DMS153 (cell line): ENCODE data around the gene TUBGCP5.

ENCODE experiments used
- DNase-seq: peaks from one replicate; lab custom pipeline; 2025; lab: John Stamatoyannopoulos, UW

The TUBGCP5 gene

GRCh38 chr15:22978691-22979237 is 60.6 kb downstream of the TUBGCP5 start:
- no peak for DNase-seq

- no peak for DNase-seq
These were observed 64.6 kb downstream of the TUBGCP5 start for GRCh38 chr15:22974745-22975144.

- DNase-seq, result no peak
These were observed 65.4 kb downstream of the TUBGCP5 start for GRCh38 chr15:22973987-22974386.

GRCh38 chr15:22973286-22973685 is 66.1 kb downstream of the TUBGCP5 start:
- DNase-seq, result no peak

GRCh38 chr15:22969489-22969888 is 69.9 kb downstream of the TUBGCP5 start:
- DNase-seq, result no peak

GRCh38 chr15:22968366-22968765 is 71.0 kb downstream of the TUBGCP5 start:
- DNase-seq, result no peak

- no peak for DNase-seq
These were observed 72.1 kb downstream of the TUBGCP5 start for GRCh38 chr15:22967084-22967770.

- DNase-seq, result no peak
These were observed 72.9 kb downstream of the TUBGCP5 start for GRCh38 chr15:22966321-22967083.

- no peak for DNase-seq
These were observed 75.7 kb downstream of the TUBGCP5 start for GRCh38 chr15:22963641-22964040.

- no peak for DNase-seq
These were observed 76.8 kb downstream of the TUBGCP5 start for GRCh38 chr15:22962611-22963010.

- DNase-seq, result no peak
These were observed 77.6 kb downstream of the TUBGCP5 start for GRCh38 chr15:22961762-22962161.

- DNase-seq, result no peak
These were observed 78.8 kb downstream of the TUBGCP5 start for GRCh38 chr15:22960556-22960955.

- no peak for DNase-seq
These were observed 79.2 kb downstream of the TUBGCP5 start for GRCh38 chr15:22960126-22960525.

- DNase-seq, result no peak
These were observed 79.9 kb downstream of the TUBGCP5 start for GRCh38 chr15:22959321-22960101.

- no peak for DNase-seq
These were observed 80.7 kb downstream of the TUBGCP5 start for GRCh38 chr15:22958487-22959280.

GRCh38 chr15:22956978-22957260 is 82.5 kb downstream of the TUBGCP5 start:
- no peak for DNase-seq

- DNase-seq, result no peak
These were observed 83.0 kb downstream of the TUBGCP5 start for GRCh38 chr15:22956257-22956977.

- no peak for DNase-seq
These were observed 83.7 kb downstream of the TUBGCP5 start for GRCh38 chr15:22955544-22956119.

- no peak for DNase-seq
These were observed 84.4 kb downstream of the TUBGCP5 start for GRCh38 chr15:22954798-22955543.

GRCh38 chr15:22954326-22954725 is 85.0 kb downstream of the TUBGCP5 start:
- no peak for DNase-seq
